CD4-positive, alpha-beta T cell treated with Interleukin-6 for 4 hours (primary cell): Measurements from ENCODE around the gene SIM2.
"Not testable (repeated sequence)": the region's sequence is repeated elsewhere in the genome, so short reads cannot be mapped to it uniquely, and the experiment has no call there.

Source experiments
- DNase-seq: peaks from one replicate; pipeline ENCODE4 v3.0.0-alpha.2; 2020; ENCODE audit warnings: mixed read lengths

Gene SIM2, protein sequence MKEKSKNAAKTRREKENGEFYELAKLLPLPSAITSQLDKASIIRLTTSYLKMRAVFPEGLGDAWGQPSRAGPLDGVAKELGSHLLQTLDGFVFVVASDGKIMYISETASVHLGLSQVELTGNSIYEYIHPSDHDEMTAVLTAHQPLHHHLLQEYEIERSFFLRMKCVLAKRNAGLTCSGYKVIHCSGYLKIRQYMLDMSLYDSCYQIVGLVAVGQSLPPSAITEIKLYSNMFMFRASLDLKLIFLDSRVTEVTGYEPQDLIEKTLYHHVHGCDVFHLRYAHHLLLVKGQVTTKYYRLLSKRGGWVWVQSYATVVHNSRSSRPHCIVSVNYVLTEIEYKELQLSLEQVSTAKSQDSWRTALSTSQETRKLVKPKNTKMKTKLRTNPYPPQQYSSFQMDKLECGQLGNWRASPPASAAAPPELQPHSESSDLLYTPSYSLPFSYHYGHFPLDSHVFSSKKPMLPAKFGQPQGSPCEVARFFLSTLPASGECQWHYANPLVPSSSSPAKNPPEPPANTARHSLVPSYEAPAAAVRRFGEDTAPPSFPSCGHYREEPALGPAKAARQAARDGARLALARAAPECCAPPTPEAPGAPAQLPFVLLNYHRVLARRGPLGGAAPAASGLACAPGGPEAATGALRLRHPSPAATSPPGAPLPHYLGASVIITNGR

GRCh38 chr21:36698981-36699545 lies at the start of gene SIM2:
SIM2 (plus strand) TSS chr21:36699115; CDS start chr21:36699747, 632 bp downstream.
- no peak for DNase-seq

DNA sequence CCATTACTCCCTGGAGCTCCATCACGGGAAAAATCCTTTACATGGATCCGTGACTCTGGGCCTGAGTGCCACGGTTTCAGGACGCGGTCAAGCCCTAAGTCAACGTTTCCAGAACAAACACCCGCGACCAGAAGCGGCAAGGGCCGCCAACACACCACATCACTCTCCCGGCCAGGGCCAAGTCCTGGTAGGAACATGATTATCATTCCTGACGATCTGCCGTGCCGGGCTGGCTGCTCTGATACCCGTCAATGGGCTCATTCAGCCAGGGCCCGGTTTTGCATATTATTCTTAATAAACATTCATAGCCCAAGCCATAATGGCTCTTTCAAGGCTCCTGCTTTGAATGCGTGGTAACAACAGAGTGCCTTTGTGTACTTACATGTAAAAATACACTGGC lies 44.6 kb upstream of the SIM2 start:
- DNase-seq = no peak

DNA sequence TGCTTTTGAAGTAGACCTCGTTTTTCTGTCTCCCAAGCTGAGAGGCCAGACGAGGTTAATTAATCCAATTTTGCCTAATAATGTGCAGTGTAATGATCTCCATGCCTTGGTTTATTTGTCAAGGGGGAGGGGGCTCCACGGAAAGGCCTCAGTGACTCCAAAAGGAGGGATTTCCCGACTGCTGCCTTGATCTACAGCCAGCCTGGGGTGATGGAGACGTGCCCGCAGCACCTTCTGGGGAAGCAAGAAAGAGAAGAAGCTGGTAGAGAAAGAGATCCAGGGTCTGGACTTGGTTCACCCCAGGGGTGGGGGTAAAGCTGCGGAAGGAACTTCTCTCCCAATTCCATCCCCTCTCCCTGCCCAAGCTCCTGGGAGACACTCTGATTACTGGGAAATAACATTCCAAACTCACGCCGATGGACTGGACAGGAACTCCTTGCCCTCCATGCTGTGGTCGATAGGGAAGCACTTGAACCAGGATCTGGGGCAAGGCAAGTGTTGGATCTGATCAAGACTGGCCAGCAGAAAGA lies 44.1 kb upstream of the SIM2 start:
- DNase-seq = no peak

GRCh38 chr21:36656138-36656537 lies 42.8 kb upstream of the SIM2 start:
- DNase-seq = no peak

GRCh38 chr21:36657290-36657689 lies 41.6 kb upstream of the SIM2 start:
- DNase-seq = not testable (repeated sequence)

DNA sequence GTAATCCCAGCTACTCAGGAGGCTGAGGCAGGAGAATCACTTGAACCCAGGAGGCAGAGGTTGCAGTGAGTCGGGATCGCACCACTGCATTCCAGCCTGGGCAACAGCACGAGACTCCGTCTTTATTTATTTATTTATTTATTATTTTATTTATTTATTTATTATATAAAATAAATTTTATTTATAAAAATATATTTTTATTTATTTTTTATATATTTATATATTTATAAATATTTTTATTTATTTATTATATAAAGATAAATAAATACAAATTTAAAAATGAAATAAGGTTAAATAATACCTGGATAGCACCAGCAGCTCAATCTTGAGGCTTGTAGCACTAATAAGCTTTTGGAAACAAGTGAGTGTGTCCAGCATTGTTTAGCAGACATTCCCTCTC lies 40.9 kb upstream of the SIM2 start:
- DNase-seq = no peak

- no peak for DNase-seq
Observed at GRCh38 chr21:36658926-36659325, 40.0 kb upstream of the SIM2 start.

DNA sequence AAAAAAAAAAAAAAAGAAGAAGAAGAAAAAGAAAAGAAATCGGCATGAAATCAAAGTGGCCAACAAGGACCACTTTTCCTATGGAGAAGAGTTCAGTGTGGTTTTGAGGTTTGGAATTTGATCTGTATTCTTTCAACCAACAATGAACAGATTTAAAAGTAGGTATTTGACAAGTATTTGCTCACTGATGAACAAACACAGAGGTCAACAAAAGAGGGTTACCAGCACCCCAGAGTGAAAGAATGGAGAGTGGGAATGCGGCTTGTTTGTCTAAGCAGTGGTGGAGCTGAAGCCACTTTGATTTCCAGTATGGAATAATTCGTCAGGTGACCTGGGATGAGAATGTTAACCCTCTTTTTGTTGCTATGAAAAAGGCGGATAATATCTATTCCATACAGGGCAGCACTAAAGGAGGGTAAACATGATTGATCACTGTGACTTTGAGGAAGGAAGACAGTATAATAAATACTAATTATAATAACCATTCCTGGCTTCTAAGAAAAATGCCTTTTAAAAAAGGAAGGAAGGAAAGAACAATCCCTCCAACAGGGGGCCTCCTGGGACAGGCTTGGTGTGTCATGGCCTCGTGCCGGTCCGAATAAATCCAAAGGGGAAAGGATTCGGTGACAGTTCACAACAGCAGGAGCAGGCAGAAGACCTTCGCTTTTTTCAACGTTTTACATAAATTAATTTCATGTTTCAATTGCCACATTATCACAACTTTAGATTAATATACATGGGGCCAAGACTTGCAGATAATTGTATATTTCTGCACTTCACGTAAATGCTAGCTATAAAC lies 37.2 kb upstream of the SIM2 start:
- no peak for DNase-seq

DNA sequence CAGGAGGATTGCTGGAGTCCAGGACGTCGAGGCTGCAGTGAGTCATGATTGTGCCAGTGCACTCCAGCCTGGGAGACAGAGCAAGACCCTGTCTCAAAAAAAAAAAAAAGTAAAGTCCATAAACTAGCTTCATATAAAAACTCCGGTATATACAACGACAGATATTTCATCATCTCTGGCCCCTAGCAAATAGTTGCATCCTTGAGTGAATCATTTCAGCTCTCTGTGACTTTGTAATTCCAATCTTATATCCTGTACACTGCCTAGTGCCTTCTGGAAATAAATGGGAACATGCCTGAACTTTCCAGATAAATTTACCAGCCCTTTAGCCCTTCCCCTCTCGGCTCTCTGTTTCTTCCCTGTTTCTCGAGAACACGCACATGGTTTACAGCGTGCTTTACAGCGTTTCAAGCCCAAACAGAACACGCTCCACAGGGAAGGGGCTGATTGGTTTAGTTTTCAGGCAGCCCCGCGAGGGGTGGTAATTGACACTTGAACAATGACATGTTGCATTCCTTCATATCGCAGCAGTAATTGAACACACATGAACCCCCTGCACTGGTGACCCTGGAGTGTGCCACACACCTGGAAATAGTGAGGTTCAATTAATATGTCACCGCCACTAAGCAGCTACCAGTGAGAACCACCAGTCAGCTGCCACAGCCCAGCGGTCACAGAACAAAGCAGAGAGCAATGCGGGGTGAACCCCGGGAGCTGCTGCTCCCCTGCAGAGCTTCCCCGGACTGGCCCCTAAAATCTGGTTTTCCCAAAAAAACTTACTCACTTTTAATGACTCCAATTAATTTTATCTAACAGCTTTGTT lies 35.7 kb upstream of the SIM2 start:
- no peak for DNase-seq

DNA sequence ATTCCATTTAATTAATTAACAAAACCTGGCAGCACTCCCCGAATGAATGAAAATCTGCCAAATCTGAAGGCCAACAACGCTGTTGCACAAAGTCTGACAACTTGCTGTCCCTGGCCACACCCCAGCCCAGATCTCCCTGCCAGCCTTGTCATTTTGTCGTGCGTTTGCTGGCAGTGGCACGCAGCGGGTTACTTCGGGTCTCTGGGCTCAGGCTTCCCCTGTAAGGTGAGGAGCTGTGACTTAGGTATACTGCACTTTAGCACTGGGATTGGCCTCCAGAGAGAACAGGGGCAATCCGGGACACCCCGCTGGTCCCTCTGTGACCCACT lies 34.3 kb upstream of the SIM2 start:
- no peak for DNase-seq

DNA sequence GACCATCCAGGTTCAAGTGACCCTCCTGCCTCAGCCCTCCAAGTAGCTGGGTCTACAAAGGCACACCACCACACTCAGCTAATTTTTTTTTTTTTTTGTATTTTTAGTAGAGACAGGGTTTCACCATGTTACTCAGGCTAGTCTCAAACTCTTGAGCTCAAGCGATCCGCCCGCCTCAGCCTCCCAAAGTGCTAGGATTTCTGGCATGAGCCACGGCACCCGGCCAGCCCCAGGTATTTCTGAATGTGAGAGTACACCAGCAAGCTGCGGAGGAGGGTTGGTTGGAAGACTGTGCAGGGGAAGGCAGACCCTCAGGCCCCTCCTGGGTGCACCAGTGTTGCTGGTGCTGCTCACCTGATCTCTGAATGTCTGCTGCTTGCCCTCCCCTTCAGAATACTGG lies 33.1 kb upstream of the SIM2 start:
- DNase-seq = no peak

GRCh38 chr21:36668713-36669112 lies 30.2 kb upstream of the SIM2 start:
- DNase-seq = no peak

DNA sequence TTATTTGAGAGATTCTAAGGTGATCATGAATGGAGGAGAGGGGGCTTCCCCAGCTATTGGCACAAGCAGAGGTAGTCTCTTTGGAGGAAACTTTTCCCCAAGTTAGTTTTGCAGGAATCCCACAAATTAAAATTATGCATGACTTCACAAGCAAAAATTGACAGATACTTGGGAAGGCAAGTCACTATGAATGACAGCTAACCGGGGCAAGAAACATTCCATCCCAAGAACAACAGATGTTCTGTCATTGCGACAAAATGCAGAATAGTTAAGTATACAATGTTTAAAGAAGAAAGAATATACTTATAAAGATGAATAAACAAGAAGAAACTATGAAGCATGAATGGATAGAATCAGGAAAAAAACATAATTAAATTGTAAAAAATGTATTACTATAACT lies 27.1 kb upstream of the SIM2 start:
- DNase-seq = no peak

DNA sequence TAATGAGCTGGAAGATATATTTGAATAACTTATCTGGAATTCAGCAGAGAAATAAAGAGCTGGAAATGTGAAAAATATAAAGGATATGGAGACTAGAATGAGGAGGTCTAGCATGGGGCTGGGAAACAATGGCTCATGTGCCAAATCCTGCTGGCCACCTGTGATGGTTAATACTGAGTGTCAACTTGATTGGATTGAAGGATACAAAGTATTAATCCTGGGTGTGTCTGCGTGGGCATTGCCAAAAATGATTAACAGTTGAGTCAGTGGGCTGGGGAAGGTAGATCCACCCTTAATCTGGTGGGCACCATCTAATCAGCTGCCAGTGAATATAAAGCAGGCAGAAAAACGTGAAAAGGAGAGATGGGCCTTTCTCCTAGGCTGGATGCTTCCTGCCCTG lies 26.6 kb upstream of the SIM2 start:
- DNase-seq = not testable (repeated sequence)

DNA sequence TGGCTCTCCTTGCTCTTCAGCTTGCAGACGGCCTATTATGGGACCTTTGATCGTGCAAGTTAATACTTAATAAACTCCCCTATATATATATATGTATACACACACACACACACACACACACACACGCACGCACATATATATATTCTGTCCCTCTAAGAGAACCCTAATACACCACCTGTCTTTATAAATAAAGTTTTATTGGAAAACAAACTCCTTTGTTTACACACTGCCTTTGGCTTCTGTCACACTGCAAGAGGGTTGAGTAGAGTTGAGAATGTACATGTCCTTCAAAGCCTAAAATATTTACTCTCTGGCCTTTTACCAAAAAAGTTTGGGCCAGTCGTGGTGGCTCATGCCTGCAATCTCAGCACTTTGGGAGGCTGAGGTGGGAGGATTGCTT lies 26.2 kb upstream of the SIM2 start:
- no peak for DNase-seq

DNA sequence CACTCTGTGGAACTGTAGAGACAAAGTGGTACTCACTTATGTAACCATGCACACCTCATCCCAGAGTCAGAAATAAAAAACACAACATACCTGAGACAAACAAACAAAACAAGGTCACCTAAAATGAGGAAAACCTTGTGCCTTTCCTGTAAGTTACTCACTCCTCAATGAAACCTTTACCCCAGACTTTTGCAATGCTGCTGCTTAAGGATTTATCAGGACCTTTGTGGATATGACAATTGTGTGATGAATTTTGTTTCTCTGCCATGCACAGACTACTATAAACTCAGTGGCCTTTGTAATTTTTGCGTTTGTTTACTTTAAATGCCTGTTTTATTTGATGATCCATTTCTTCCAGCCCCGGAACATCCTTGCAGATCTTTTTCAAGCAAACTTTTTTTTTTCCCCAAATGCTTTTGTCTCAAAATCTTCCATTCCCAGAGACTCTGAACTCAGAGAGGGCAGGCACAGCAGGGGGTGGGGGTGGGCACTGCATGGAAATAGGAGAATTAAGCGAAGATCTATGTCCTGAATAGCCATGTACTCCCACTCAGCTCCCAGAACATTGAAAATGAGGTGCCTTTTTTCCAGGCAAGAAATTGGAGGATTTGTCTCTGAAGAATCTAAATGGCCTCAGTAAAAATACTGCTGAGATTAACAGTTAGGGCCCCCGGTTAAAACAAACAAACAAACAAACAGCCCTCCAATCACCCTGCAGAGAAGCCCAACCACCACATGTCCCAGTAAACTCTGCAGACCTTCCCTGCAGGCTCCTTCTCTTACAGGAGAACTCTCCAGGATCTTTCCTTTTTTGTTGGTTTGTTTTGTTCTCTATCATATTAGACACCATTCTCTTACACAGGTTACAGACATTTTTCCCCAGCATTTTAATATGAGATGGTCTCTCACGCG lies 22.6 kb upstream of the SIM2 start:
- DNase-seq = no peak

- no peak for DNase-seq
Observed at GRCh38 chr21:36677443-36677842, 21.5 kb upstream of the SIM2 start.

DNA sequence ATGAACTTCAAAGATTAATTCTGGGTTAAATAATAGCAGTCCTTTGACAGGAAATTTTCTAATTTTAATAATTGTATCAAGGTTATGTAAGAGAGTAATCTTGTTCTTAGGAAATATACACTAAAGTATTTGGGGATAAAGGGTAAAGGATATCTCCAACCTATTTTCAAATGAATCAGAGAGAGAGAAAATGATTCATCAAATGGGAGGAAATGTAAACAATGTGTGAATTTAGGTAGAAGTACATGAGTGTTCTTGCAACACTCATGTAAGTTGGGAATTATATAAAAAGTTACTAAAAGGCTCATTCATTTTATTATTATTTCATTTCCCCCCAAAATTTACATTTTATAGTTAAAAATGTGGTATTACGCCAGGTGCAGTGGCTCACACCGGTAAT lies 20.4 kb upstream of the SIM2 start:
- no peak for DNase-seq

GRCh38 chr21:36681117-36681631 lies 17.7 kb upstream of the SIM2 start:
- DNase-seq = no peak

GRCh38 chr21:36684957-36685714 lies 13.8 kb upstream of the SIM2 start:
- no peak for DNase-seq
